ENCODE results near the gene FHIT.

DNA sequence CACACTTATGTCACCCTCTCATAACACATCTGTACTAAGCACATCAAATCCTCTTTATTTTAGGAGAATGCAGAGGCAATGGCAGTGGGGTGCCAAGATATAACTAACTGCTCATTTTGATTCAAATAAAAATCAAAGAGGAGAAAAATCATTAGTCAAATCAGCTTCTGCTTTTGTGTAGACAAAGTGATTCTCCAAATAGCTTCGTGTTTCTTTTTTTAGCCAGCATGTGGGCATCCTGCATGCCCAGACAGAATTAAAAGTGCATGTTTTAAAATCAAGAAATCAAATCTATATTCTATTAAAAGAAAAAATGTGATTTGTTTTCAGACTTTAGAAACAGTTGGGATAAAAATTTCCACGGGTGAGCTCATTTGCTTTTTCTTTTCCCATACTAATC lies 1440.1 kb downstream of the FHIT start:
- TF ChIP-seq, protein P1, sequence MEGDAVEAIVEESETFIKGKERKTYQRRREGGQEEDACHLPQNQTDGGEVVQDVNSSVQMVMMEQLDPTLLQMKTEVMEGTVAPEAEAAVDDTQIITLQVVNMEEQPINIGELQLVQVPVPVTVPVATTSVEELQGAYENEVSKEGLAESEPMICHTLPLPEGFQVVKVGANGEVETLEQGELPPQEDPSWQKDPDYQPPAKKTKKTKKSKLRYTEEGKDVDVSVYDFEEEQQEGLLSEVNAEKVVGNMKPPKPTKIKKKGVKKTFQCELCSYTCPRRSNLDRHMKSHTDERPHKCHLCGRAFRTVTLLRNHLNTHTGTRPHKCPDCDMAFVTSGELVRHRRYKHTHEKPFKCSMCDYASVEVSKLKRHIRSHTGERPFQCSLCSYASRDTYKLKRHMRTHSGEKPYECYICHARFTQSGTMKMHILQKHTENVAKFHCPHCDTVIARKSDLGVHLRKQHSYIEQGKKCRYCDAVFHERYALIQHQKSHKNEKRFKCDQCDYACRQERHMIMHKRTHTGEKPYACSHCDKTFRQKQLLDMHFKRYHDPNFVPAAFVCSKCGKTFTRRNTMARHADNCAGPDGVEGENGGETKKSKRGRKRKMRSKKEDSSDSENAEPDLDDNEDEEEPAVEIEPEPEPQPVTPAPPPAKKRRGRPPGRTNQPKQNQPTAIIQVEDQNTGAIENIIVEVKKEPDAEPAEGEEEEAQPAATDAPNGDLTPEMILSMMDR (IDR thresholded peaks at IDR 0.05; ENCODE audit: low read depth, low read length), result no peak
- no peak for TF ChIP-seq EZH2phosphoT487 (IDR thresholded peaks at IDR 0.05; ENCODE audit: low read depth)
